Gastrocnemius medialis (tissue), 4 donors: Measurements from ENCODE around the gene PLEKHG4B. TPM values are rescaled to one million over a fixed set of nuclear protein-coding genes. Genes with fewer than 3 reads are reported as not detected.

ENCODE experiments used
- ATAC-seq, 2 donors: fragments of 150-250 bp; one replicate each; pipeline ENCODE4 v1.9.1; 2016
- DNase-seq, 2 donors: peaks; one replicate each; pipeline ENCODE4 v3.0.0-alpha.2; 2019
- H3K27ac ChIP-seq, 4 donors: fragments of 200-600 bp; sonication (generic); 1 replicate in 1 of 4; 2 replicates in 3 of 4; pipeline ENCODE4 v1.5.1; 2016 to 2018; ENCODE audit warnings: mild to moderate bottlenecking in 2 of 4, moderate library complexity in 1 of 4
- H3K27me3 ChIP-seq, 3 donors: fragments of 200-600 bp; sonication (generic) in 2 of 3; 1 replicate in 1 of 3; 2 replicates in 2 of 3; pipeline versions ENCODE4 v1.5.1 to v1.6.0; 2016 to 2019; ENCODE audit warnings: mild to moderate bottlenecking in 1 of 3, moderate library complexity in 1 of 3
- H3K36me3 ChIP-seq, 2 donors: fragments of 200-600 bp; sonication (generic) in 1 of 2; one replicate each; pipeline ENCODE4 v1.5.1; 2017 to 2018
- H3K4me1 ChIP-seq, 2 donors: fragments of 200-600 bp; sonication (generic) in 1 of 2; one replicate each; pipeline ENCODE4 v1.5.1; 2016 to 2017; ENCODE audit warnings: mild to moderate bottlenecking in 2 of 2
- H3K4me3 ChIP-seq, 4 donors: fragments of 200-600 bp; sonication (generic) in 3 of 4; 1 replicate in 1 of 4; 2 replicates in 3 of 4; pipeline ENCODE4 v1.5.1; 2016 to 2019; ENCODE audit warnings: mild to moderate bottlenecking in 2 of 4
- H3K9me3 ChIP-seq, 3 donors: fragments of 200-600 bp; sonication (generic) in 2 of 3; 1 replicate in 1 of 3; 2 replicates in 2 of 3; pipeline ENCODE4 v1.5.1; 2016 to 2019
- POLR2A ChIP-seq, 2 donors: fragments of 450-650 bp; IDR thresholded peaks; one replicate each; pipeline ENCODE4 v1.6.1; 2017; ENCODE audit warnings: antibody characterized with exemption in 2 of 2, mild to moderate bottlenecking in 2 of 2, moderate library complexity in 2 of 2
- in situ Hi-C, 4 donors: fragments of 200-750 bp; cut with MboI; loops; one replicate each; pipeline versions ENCODE4 v1.15.0 to v1.8.0; 2017; ENCODE audit warnings: low sequenced_read_pairs in 4 of 4
- intact Hi-C: fragments of 100-400 bp; cut with DNase I; formaldehyde crosslinking; loops from one replicate; pipeline ENCODE4 v1.15.1; 2023; ENCODE audit warnings: low total_unique reads
- total RNA-seq, 4 donors: library from RNA; depleted of rRNA; stranded (reverse); fragments of >200 nt; gene quantifications; one replicate each; pipeline versions ENCODE4 v1.1.0 to v1.2.3, GENCODE V29; 2016
- TF ChIP-seq, protein P1 (sequence below), 5 experiments: fragments of 450-650 bp in 3 of 5; fragments of 200-600 bp in 2 of 5; sonication (generic) in 2 of 5; IDR thresholded peaks in 4 of 5; conservative IDR thresholded peaks in 1 of 5; 1 replicate in 4 of 5; 2 replicates in 1 of 5; pipeline ENCODE4 v1.5.1; 2016 to 2019; ENCODE audit warnings: antibody characterized with exemption in 5 of 5, mild to moderate bottlenecking in 3 of 5, moderate library complexity in 3 of 5

PLEKHG4B gene
- total RNA-seq, 4 donors from 2014 or later = not detected

DNA sequence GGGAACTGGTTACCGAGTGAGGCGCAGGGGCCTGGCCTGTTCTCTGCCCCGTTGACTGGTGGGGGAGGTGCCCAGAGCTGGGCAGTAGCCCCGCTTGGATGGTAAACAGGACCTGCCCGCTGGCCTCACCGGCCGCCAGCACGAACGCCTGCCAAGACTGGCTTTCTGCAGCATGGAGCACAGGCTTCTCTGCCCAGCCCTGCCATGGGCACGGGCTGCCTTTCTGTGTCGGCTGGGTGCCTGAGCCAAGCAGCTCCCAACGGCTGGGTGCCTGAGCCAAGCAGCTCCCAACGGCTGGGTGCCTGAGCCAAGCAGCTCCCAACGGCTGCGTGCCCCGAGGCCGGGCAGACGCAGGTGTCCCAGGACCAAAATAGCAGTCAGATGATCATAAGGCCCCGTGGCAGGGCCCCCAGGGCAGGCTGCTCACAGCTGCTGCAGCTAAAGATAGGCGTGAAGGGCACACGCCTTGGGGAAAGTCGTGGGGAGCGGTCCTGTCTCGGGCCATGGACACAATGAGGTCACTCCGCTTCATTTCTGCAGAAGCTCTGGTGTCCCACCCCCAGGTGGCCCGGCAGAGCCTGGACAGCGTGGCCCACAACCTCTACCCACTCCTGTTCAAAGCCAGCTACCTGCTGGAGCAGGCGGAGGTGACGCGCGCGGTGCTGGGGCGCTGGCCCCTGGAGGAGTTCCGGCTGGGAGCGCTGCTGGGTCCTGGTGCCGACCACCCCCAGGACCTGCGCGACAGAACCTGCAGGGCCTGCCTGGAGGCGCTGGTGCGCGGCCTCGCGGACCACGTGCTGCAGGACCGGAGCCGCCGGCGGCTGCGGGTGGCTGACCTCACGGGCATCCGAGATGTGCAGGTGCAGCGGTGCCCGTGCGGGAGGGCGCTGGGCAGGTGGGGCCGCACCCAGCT, 99.3 kb downstream of the PLEKHG4B start, which contains the start of gene LRRC14B:
LRRC14B (plus strand) TSS at position 460 of the 913 bp plus-strand sequence; CDS start at position 504, 44 bp downstream.
- peak within 1 kb of the TSS; percentile 95 to 100 (median 99) for H3K27ac ChIP-seq
- intact Hi-C loops = loop anchor here (5.0 kb wide), 1 partner anchor 921 kb away; the partner anchor contains the start of gene SLC12A7
- H3K27me3 ChIP-seq = no peaks in the 10 kb centered on the region
- TF ChIP-seq POLR2A (IDR thresholded peaks at IDR 0.05) = peak; percentile 85 to 87
- TF ChIP-seq, protein P1, sequence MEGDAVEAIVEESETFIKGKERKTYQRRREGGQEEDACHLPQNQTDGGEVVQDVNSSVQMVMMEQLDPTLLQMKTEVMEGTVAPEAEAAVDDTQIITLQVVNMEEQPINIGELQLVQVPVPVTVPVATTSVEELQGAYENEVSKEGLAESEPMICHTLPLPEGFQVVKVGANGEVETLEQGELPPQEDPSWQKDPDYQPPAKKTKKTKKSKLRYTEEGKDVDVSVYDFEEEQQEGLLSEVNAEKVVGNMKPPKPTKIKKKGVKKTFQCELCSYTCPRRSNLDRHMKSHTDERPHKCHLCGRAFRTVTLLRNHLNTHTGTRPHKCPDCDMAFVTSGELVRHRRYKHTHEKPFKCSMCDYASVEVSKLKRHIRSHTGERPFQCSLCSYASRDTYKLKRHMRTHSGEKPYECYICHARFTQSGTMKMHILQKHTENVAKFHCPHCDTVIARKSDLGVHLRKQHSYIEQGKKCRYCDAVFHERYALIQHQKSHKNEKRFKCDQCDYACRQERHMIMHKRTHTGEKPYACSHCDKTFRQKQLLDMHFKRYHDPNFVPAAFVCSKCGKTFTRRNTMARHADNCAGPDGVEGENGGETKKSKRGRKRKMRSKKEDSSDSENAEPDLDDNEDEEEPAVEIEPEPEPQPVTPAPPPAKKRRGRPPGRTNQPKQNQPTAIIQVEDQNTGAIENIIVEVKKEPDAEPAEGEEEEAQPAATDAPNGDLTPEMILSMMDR (IDR thresholded peaks at IDR 0.05 in 4 of 5, conservative IDR thresholded peaks at IDR 0.05 in 1 of 5) = no peak
- no peaks in the 10 kb centered on the region for H3K36me3 ChIP-seq
- peak; percentile 45 to 63 for ATAC-seq
- in situ Hi-C loops = no loop called here
- H3K9me3 ChIP-seq = no peaks in the 10 kb centered on the region
- H3K4me1 ChIP-seq = peaks cover 75 to 81% of the 10 kb centered on the region in 2 donors
- peak; percentile 91 to 98 for DNase-seq
- H3K4me3 ChIP-seq = peak within 1 kb of the TSS; percentile 49 to 56 (median 54)

DNA sequence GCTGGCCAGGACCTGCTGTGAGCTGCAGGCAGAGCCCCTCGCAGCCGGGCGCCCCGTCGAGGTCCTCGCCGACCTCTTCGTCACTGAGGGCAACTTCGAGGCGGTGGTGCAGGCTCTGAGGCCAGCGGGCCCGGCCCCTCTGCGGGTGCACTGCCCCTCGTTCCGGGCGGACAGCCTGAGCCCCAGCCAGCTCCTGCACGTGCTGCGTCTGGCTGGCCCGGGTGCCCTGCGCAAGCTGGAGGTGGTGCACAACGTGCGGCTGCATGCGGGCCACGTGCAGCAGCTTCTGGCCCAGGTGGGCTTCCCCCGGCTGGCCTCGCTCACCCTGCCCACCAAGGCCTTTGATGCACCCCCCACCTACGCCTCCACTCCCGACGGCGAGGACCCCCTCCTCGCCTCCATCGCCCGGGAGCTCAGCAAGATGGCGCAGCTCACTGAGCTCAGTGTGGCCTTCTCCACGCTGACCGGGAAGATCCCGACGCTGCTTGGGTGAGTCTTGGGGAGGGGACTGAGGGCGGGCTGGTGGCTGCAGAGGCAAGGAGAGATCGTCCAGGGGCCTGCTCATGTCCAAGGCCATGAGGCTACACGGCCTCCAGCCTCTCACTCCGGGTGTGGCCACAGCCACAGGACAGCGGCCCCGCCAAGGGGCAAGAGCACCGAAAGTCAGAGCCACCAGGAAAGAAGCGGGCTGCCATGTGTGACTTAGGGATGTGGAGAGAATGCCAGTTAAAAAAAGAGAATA, 100.2 kb downstream of the PLEKHG4B start:
- H3K9me3 ChIP-seq = no peaks in the 10 kb centered on the region
- H3K4me1 ChIP-seq = peaks cover 76 to 84% of the 10 kb centered on the region in 2 donors
- peak overlapping the region; percentile 95 to 100 (median 99) for H3K27ac ChIP-seq
- no peaks in the 10 kb centered on the region for H3K27me3 ChIP-seq
- ATAC-seq = no peak
- in situ Hi-C loops (no loop called here), intact Hi-C loops (loop anchor here (5.0 kb wide), 1 partner anchor 920 kb away; the partner anchor contains the start of gene SLC12A7)
- DNase-seq = no peak
- TF ChIP-seq POLR2A (IDR thresholded peaks at IDR 0.05) = no peak
- TF ChIP-seq, protein P1 (IDR thresholded peaks at IDR 0.05 in 4 of 5, conservative IDR thresholded peaks at IDR 0.05 in 1 of 5) = no peak
- no peaks in the 10 kb centered on the region for H3K36me3 ChIP-seq
- peak overlapping the region; percentile 49 to 56 (median 54) for H3K4me3 ChIP-seq

DNA sequence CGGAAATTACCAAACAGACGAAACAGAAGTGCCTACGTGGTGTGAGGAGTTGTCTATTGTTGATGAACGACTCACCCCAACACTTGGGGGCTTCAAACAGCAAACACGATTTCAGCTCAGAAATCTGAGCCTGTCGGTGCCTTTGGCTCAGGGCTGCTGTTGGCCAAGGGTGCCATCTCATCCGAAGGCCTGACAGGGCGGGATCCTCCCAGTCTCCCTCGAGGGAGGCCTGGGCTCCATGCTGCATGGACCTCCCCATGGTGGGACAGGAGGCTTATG, 100.7 kb downstream of the PLEKHG4B start:
- no peak for ATAC-seq
- no peaks in the 10 kb centered on the region for H3K27me3 ChIP-seq

More for the DNA sequence above, 100.7 kb downstream of the PLEKHG4B start:
- TF ChIP-seq, protein P1 (IDR thresholded peaks at IDR 0.05 in 4 of 5, conservative IDR thresholded peaks at IDR 0.05 in 1 of 5) = no peak
- no peak for TF ChIP-seq POLR2A (IDR thresholded peaks at IDR 0.05)
- H3K4me1 ChIP-seq = peaks cover 76 to 85% of the 10 kb centered on the region in 2 donors
- H3K27ac ChIP-seq = peak overlapping the region; percentile 95 to 100 (median 99)
- DNase-seq = no peak
- intact Hi-C loops = loop anchor here (5.0 kb wide), 1 partner anchor 920 kb away; the partner anchor contains the start of gene SLC12A7
- H3K4me3 ChIP-seq = peak overlapping the region; percentile 36 to 56 (median 52)
- in situ Hi-C loops = no loop called here
- no peaks in the 10 kb centered on the region for H3K36me3 ChIP-seq
- no peaks in the 10 kb centered on the region for H3K9me3 ChIP-seq
